Heart left ventricle (tissue), 13 donors: Measurements from ENCODE around the gene DCAF17.

ENCODE experiments used
- POLR2A ChIP-seq, 2 donors: fragments of 450-650 bp; IDR thresholded peaks; one replicate each; pipeline ENCODE4 v1.6.1; 2017; ENCODE audit warnings: antibody characterized with exemption in 2 of 2, mild to moderate bottlenecking in 2 of 2, moderate library complexity in 2 of 2
- TF ChIP-seq, protein P1 (sequence below), 12 donors: fragments of 200-600 bp; sonication (generic) in 4 of 12; IDR thresholded peaks; one replicate each; pipeline versions ENCODE4 v1.5.0 to v1.8.0; 2018 to 2022; ENCODE audit warnings: antibody characterized with exemption in 12 of 12, mild to moderate bottlenecking in 5 of 12
- donor health status: ischemic (EF 13 %, LVEDD 7.1; RV severe dilation, severe dysfunction).
- donor health status: DM: no; HTN: yes; CAD: no.
- donor health status: DM: no; HTN: no; CAD: no.
- donor health status: ischemic (EF 25% LVEDD 6.9; RV normal size, moderate dysfunction).
- donor health status: ischemic (EF 25% LVEDD 5.7; RV mildly dilated, moderate dysfunction).
- donor health status: ischemic (EF 35%, LVEDD 5.7; RV mildly dilated, moderate dysfunction).
- donor health status: nonischemic (EF 11% LVEDD 7.7; RV severe dilation, severe dysfunction).
- donor health status: DM: yes; HTN: yes; CAD: no.
- donor health status: PGD.
- donor health status: ischemic (EF 29% LVEDD 5.4; RV normal size, mild dysfunction).
- donor health status: nonischemic (EF 23%, LVEDD 6.1; RV moderate dilation, normal function).

DNA sequence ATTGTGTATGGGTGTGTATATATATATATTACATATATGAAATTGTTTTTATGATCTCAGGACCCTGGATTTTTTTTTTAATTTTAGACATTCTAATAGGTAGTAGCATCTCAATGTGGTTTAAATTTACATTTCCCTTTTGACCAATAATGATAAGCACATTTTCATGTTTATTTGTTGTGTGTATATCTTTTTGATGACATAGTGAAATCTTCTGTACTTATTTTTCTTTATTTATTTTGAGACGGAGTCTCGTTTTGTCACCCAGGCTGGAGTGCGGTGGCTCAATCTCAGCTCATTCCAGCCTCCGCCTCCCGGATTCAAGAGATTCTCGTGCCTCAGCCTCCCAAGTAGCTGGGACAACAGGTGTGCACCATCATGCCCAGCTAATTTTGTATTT is 53.2 kb downstream of the DCAF17 start:
- TF ChIP-seq POLR2A (IDR thresholded peaks at IDR 0.05), result no peak
- TF ChIP-seq, protein P1, sequence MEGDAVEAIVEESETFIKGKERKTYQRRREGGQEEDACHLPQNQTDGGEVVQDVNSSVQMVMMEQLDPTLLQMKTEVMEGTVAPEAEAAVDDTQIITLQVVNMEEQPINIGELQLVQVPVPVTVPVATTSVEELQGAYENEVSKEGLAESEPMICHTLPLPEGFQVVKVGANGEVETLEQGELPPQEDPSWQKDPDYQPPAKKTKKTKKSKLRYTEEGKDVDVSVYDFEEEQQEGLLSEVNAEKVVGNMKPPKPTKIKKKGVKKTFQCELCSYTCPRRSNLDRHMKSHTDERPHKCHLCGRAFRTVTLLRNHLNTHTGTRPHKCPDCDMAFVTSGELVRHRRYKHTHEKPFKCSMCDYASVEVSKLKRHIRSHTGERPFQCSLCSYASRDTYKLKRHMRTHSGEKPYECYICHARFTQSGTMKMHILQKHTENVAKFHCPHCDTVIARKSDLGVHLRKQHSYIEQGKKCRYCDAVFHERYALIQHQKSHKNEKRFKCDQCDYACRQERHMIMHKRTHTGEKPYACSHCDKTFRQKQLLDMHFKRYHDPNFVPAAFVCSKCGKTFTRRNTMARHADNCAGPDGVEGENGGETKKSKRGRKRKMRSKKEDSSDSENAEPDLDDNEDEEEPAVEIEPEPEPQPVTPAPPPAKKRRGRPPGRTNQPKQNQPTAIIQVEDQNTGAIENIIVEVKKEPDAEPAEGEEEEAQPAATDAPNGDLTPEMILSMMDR (IDR thresholded peaks at IDR 0.05), result no peak
